ENCODE data around the gene EIPR1. TPM values are rescaled to one million over a fixed set of nuclear protein-coding genes. Genes with fewer than 3 reads are reported as not detected.

EIPR1 gene
- total and polyA plus RNA-seq, 2 donors from 2014 or later, result 28.2 to 37.8 TPM

DNA sequence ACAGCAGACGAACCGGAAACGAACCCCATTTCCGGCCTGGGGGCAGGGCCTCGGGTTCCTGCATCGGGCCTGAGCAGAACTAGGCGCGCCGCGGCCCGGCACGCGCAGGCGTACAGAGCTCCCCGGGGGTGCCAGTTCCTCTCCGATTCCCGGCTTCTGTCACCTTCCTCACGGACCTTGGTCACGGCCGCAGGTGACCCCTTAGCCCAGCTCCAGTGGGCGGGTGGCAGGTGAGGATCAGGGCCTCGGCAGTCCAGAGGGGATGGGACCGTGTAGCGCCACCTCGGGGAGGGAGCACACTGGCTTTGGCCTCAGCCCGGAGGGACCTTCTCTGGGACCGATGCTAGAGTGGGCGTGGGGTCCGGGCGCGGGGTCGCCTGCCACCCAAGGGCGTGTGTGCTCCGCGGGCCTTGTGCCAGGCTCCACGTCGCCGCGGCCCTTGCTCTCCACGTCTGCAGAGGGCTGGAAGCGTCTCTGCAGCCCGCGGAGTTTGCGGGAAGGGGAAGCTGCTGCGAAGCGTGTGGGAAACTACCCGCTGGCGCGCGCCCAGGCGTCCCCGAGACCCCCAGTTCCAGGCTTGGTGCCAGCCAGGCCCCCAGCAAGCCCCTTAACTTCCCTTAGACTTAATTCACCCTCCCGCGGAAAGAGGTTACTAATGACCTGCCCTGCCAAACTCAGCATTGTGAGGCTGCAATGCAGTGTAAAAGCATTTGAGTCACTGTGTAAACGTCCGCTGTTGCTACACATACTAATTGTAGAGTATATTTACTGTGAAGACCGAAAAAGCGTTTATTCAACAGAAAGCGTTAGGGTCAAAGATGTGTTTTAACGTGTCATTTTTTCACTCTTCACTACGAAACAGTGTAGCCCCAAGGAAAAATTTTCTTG, 2.3 kb upstream of the EIPR1 start, which contains the start of gene TRAPPC12:
TRAPPC12 (plus strand) TSS at position 48 of the 888 bp plus-strand sequence. CDS start 7,930 bp downstream, outside the sequence.
- H3K36me3 ChIP-seq (ENCODE audit: control insufficient read depth in 2 of 3, insufficient read depth in 3 of 3, low read length in 3 of 3), result no peaks in the 10 kb centered on the region
- H3K9ac ChIP-seq (ENCODE audit: low read length in 3 of 3), result peak within 1 kb of the TSS; percentile 71 to 89 (median 78)
- no peaks in the 10 kb centered on the region for H3K9me3 ChIP-seq (ENCODE audit: control insufficient read depth in 2 of 3, insufficient read depth in 1 of 3, low read length in 3 of 3)
- intact Hi-C loops (cut with DNase I), result no loop called here
- FAIRE-seq (no peak), DNase-seq (peak; percentile 94 to 97 (median 96))
- peaks cover 0 to 24% (median 20%) of the 10 kb centered on the region in 3 donors for H3K4me1 ChIP-seq (ENCODE audit: control insufficient read depth in 2 of 3, insufficient read depth in 2 of 3, low read depth in 1 of 3, low read length in 3 of 3)
- H3K27me3 ChIP-seq (ENCODE audit: control insufficient read depth, insufficient read depth, low read length), result no peaks in the 10 kb centered on the region
- no peak for TF ChIP-seq CTCF (IDR thresholded peaks at IDR 0.05; ENCODE audit: borderline replicate concordance, extremely low read depth, insufficient read depth)
- peak within 1 kb of the TSS; percentile 80 to 95 (median 93) for H3K4me3 ChIP-seq (ENCODE audit: low read length in 3 of 3)
- peak within 1 kb of the TSS; percentile 81 to 88 for H3K27ac ChIP-seq (ENCODE audit: low read depth in 2 of 2, low read length in 2 of 2)

GRCh38 chr2:3379339-3379646, 1.7 kb upstream of the EIPR1 start:
- Histone ChIP-seq H3K36me3 (ENCODE audit: control insufficient read depth in 2 of 3, insufficient read depth in 3 of 3, low read length in 3 of 3) (no peaks in the 10 kb centered on the region), H3K9ac (ENCODE audit: low read length in 3 of 3) (peak overlapping the region; percentile 37 to 89 (median 78)), H3K9me3 (ENCODE audit: control insufficient read depth in 2 of 3, insufficient read depth in 1 of 3, low read length in 3 of 3) (no peaks in the 10 kb centered on the region), H3K4me1 (ENCODE audit: control insufficient read depth in 2 of 3, insufficient read depth in 2 of 3, low read depth in 1 of 3, low read length in 3 of 3) (peaks cover 0 to 24% (median 20%) of the 10 kb centered on the region in 3 donors), H3K4me3 (ENCODE audit: low read length in 3 of 3) (peak overlapping the region; percentile 74 to 89 (median 80)), H3K27ac (ENCODE audit: low read depth in 2 of 2, low read length in 2 of 2) (peak overlapping the region; percentile 81 to 88), H3K27me3 (ENCODE audit: control insufficient read depth, insufficient read depth, low read length) (no peaks in the 10 kb centered on the region)
- FAIRE-seq (no peak), DNase-seq (no peak)
- no peak for TF ChIP-seq CTCF (IDR thresholded peaks at IDR 0.05; ENCODE audit: borderline replicate concordance, extremely low read depth, insufficient read depth)
- intact Hi-C loops (cut with DNase I), result no loop called here

DNA sequence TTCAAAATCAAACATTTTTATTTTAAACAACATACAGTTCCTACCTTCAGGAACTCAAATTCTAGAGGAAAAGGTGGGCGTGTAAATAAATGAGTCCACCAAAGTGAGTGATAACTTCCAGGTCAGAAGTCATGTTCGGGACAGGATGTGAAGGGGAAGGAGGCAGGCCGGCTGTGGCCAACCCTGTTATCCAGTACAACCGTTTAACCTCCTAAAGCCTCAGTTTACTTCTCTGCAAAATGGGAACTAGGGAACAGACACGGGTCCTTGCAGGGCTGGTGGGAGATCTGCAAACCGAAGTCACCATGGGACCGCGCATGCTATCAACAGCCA, 373 bp downstream of the EIPR1 start:
- no peak for TF ChIP-seq CTCF (IDR thresholded peaks at IDR 0.05; ENCODE audit: borderline replicate concordance, extremely low read depth, insufficient read depth)
- peak overlapping the region; percentile 6 to 82 (median 79) for H3K9ac ChIP-seq (ENCODE audit: low read length in 3 of 3)
- peak overlapping the region; percentile 83 to 93 (median 90) for H3K4me3 ChIP-seq (ENCODE audit: low read length in 3 of 3)
- no peaks in the 10 kb centered on the region for H3K36me3 ChIP-seq (ENCODE audit: control insufficient read depth in 2 of 3, insufficient read depth in 3 of 3, low read length in 3 of 3)
- no peak overlapping the region for H3K27ac ChIP-seq (ENCODE audit: low read depth in 2 of 2, low read length in 2 of 2)
- H3K27me3 ChIP-seq (ENCODE audit: control insufficient read depth, insufficient read depth, low read length), result no peaks in the 10 kb centered on the region
- peaks cover 0 to 24% (median 20%) of the 10 kb centered on the region in 3 donors for H3K4me1 ChIP-seq (ENCODE audit: control insufficient read depth in 2 of 3, insufficient read depth in 2 of 3, low read depth in 1 of 3, low read length in 3 of 3)
- DNase-seq (peak in 3 of 5 donors; percentile 35 to 77 (median 73)), FAIRE-seq (no peak)
- no peaks in the 10 kb centered on the region for H3K9me3 ChIP-seq (ENCODE audit: control insufficient read depth in 2 of 3, insufficient read depth in 1 of 3, low read length in 3 of 3)
- intact Hi-C loops (cut with DNase I), result no loop called here

All from kidney (tissue), 14 donors.